Activated CD8-positive, alpha-beta T cell treated with anti-CD3 and anti-CD28 coated beads for 36 hours (primary cell): Measurements from ENCODE around the gene IL34. TPM values are rescaled to one million over a fixed set of nuclear protein-coding genes. Genes with fewer than 3 reads are reported as not detected.

Source experiments
- ATAC-seq: fragments of 200-7000 bp; cut with Tn5 transposase; one replicate; pipeline ENCODE4 v1.10.0; 2021; ENCODE audit warnings: mild to moderate bottlenecking, moderate library complexity
- CTCF ChIA-PET: fragments of 350-600 bp; sonication (Branson Sonifier 250); formaldehyde crosslinking; loops from one replicate; lab custom pipeline; 2021; ENCODE audit warnings: antibody characterized with exemption; lab: Charles Lee
- POLR2A ChIA-PET: fragments of 350-600 bp; sonication (Branson Sonifier 250); formaldehyde crosslinking; loops from one replicate; lab custom pipeline; 2021; ENCODE audit warnings: antibody characterized with exemption; lab: Charles Lee
- DNase-seq: peaks from one replicate; pipeline ENCODE4 v3.0.0-alpha.2; 2020
- H3K27ac Mint-ChIP-seq: one replicate; pipeline ENCODE4 v1.8.0; 2021; ENCODE audit warnings: mild to moderate bottlenecking, mixed read lengths
- H3K27me3 Mint-ChIP-seq: one replicate; pipeline ENCODE4 v1.8.0; 2021; ENCODE audit warnings: mixed read lengths
- H3K36me3 Mint-ChIP-seq: one replicate; pipeline ENCODE4 v1.8.0; 2021; ENCODE audit warnings: low read depth, mixed read lengths
- H3K4me1 Mint-ChIP-seq: one replicate; pipeline ENCODE4 v1.8.0; 2021; ENCODE audit warnings: low read depth, mixed read lengths
- H3K4me3 Mint-ChIP-seq: one replicate; pipeline ENCODE4 v1.8.0; 2021; ENCODE audit warnings: mild to moderate bottlenecking, moderate library complexity, mixed read lengths
- H3K9me3 Mint-ChIP-seq: one replicate; pipeline ENCODE4 v1.8.0; 2021; ENCODE audit warnings: mixed read lengths
- intact Hi-C: fragments of 100-400 bp; cut with micrococcal nuclease; formaldehyde crosslinking; loops from one replicate; pipeline ENCODE4 v1.10.0; 2022
- total RNA-seq, 2 experiments: library from RNA; stranded (reverse); gene quantifications; one replicate each; pipeline ENCODE4 v1.2.3, GENCODE V29; 2021
- TF ChIP-seq, protein P1 (sequence below): fragments of 200-600 bp; IDR thresholded peaks from one replicate; pipeline ENCODE4 v1.8.0; 2022; ENCODE audit warnings: antibody characterized with exemption, mild to moderate bottlenecking

IL34 gene
- total RNA-seq, 2 experiments from 2014 or later = not detected

DNA sequence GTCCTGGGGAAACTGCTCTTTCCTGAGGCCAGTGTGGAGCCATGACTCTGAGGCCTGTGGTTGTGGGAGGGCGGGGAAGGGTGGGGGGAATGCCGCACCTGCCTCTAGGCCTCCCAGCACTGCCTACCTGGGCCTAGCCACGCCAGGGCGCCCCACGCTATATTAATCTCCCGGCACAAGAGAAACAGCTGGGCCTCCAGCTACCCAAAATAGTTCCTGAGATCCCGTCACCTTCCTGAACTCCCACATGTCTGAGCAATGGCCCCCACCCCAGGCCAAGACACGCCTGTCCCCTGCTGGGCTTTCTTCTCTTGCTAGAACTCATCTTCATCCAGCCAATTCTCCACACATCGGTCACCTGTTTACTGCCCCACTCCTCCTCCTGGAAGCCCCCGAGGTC, 52.5 kb downstream of the IL34 start:
- TF ChIP-seq, protein P1, sequence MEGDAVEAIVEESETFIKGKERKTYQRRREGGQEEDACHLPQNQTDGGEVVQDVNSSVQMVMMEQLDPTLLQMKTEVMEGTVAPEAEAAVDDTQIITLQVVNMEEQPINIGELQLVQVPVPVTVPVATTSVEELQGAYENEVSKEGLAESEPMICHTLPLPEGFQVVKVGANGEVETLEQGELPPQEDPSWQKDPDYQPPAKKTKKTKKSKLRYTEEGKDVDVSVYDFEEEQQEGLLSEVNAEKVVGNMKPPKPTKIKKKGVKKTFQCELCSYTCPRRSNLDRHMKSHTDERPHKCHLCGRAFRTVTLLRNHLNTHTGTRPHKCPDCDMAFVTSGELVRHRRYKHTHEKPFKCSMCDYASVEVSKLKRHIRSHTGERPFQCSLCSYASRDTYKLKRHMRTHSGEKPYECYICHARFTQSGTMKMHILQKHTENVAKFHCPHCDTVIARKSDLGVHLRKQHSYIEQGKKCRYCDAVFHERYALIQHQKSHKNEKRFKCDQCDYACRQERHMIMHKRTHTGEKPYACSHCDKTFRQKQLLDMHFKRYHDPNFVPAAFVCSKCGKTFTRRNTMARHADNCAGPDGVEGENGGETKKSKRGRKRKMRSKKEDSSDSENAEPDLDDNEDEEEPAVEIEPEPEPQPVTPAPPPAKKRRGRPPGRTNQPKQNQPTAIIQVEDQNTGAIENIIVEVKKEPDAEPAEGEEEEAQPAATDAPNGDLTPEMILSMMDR = no peak
- POLR2A ChIA-PET = no interaction called here
- H3K9me3 Mint-ChIP-seq = no peaks in the 10 kb centered on the region
- no peaks in the 10 kb centered on the region for H3K36me3 Mint-ChIP-seq
- H3K4me3 Mint-ChIP-seq = no peak overlapping the region
- CTCF ChIA-PET = interaction anchor here (1.0 kb wide), 1 partner anchor 40 kb away, joined by 3 read pairs; no protein-coding TSS in a partner anchor
- H3K27ac Mint-ChIP-seq = peak overlapping the region; percentile 16
- H3K4me1 Mint-ChIP-seq = peaks cover 33% of the 10 kb centered on the region
- no peaks in the 10 kb centered on the region for H3K27me3 Mint-ChIP-seq
- DNase-seq (no peak), ATAC-seq (no peak)
- intact Hi-C loops = no loop called here

DNA sequence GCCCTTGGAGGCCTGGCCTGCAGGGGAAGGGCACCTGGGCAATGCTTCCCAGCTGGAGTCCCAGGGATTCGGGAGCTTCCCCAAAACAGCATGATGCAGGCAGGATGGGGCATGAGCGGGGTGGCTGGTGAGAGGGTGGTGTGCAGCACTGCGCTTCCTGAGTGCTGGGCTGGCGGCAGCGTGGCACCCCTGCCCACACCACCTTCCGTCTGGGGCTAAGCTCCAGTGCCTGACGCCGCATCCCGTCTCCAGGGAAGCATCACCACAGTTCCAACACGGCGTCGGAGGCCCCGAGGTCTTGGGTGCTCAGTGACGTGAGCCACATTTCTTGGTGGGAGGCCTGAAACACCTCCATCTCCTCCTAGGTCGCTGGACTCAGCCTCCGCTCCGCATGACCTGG, 53.3 kb downstream of the IL34 start:
- Mint-ChIP-seq H3K4me1 (peaks cover 33% of the 10 kb centered on the region), H3K27ac (no peak overlapping the region), H3K36me3 (no peaks in the 10 kb centered on the region), H3K9me3 (no peaks in the 10 kb centered on the region), H3K27me3 (no peaks in the 10 kb centered on the region), H3K4me3 (no peak overlapping the region)
- TF ChIP-seq, protein P1 = no peak
- ATAC-seq = no peak
- DNase-seq = no peak
- intact Hi-C loops = no loop called here
- ChIA-PET CTCF (no interaction called here), POLR2A (no interaction called here)

DNA sequence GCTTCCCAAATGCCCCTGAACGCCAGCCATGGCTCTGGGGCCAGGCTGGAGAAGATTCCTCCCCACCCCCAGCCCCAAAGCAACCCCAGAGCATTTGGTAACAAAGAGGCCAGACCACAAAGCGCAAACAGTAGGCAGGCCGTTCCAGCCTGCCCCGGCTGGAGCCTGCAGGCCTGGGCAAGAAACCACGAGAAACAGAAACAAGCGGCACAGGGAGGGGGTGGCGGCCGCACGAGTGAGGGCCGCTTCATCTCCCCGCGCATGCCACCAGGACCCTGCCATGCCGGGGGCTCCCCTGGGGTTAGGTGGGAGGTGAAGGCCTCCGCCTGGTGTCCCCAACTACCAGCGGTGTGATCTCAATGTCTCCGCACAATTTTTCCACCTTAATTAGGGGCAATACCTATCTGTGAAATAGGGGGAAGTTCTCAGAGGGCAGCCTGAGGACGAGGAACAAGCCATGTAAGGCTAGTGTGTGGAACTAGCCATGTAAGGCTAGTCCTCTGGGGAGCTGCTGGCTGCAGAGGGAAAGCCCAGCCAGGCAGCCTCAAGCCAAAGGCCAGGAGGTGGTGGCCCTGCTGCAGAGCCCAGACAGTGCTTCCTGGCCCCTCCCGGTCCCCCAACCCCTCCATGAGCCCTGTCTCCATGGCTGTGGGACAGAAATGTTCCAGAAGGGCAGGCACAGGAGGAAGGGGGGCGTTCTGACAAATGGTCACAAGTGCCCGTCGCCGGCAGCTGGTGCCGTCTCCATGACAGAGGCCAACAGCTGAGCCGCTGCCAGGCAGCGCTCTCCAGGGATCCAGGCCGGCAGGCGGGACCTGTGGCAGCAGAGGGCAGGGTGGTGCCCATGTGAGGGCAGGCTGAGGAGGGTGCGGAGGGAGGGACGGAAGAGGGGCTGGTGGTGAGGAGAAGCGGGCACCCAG, 54.0 kb downstream of the IL34 start:
- no peak overlapping the region for H3K27ac Mint-ChIP-seq
- no peaks in the 10 kb centered on the region for H3K27me3 Mint-ChIP-seq
- no peaks in the 10 kb centered on the region for H3K9me3 Mint-ChIP-seq
- POLR2A ChIA-PET = no interaction called here
- TF ChIP-seq, protein P1 = no peak
- intact Hi-C loops = no loop called here
- no peak overlapping the region for H3K4me3 Mint-ChIP-seq
- DNase-seq (no peak), ATAC-seq (no peak)
- H3K4me1 Mint-ChIP-seq = peaks cover 30% of the 10 kb centered on the region
- CTCF ChIA-PET = no interaction called here
- H3K36me3 Mint-ChIP-seq = no peaks in the 10 kb centered on the region

GRCh38 chr16:70701036-70701435, 54.7 kb downstream of the IL34 start:
- H3K27ac Mint-ChIP-seq = peak overlapping the region; percentile 42
- H3K9me3 Mint-ChIP-seq = no peaks in the 10 kb centered on the region
- H3K27me3 Mint-ChIP-seq = no peaks in the 10 kb centered on the region
- ATAC-seq (no peak), DNase-seq (no peak)
- ChIA-PET POLR2A (no interaction called here), CTCF (no interaction called here)
- intact Hi-C loops = no loop called here
- no peaks in the 10 kb centered on the region for H3K36me3 Mint-ChIP-seq
- H3K4me1 Mint-ChIP-seq = peaks cover 24% of the 10 kb centered on the region
- H3K4me3 Mint-ChIP-seq = no peak overlapping the region
- TF ChIP-seq, protein P1 = no peak

DNA sequence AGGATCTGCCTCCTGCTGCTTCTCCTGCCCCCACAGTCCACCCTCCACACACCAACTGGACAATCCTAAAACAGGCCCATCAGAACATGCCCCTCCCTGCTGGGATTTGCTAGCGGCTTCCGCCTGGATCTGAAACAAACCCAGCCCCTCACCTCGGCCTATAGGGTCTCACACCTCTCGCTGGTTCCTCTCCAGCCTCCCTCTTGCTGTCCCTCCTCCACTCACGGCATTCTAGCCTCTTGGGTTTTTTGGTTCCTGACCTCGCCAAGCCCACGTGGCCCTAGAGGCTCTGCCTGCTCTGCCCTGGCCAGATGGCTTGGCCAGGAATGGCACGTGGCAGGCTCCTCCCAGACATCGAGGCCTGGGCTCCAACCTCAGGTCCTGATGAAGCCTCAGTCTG, 55.2 kb downstream of the IL34 start:
- Mint-ChIP-seq H3K27ac (peak overlapping the region; percentile 46), H3K36me3 (no peaks in the 10 kb centered on the region), H3K4me1 (peaks cover 19% of the 10 kb centered on the region), H3K27me3 (no peaks in the 10 kb centered on the region), H3K4me3 (no peak overlapping the region), H3K9me3 (no peaks in the 10 kb centered on the region)
- TF ChIP-seq, protein P1 = no peak
- ATAC-seq (no peak), DNase-seq (no peak)
- CTCF ChIA-PET = no interaction called here
- intact Hi-C loops = no loop called here
- POLR2A ChIA-PET = no interaction called here
